SK-N-SH treated with all-trans-retinoic acid at 6 μM for 48 hours (cell line): ENCODE results near the gene LRMDA.

ENCODE experiments used
- ARNTL ChIP-seq: fragments of 450-650 bp; formaldehyde crosslinking; IDR thresholded peaks from 2 replicates; pipeline ENCODE4 v1.5.0; 2020; ENCODE audit warnings: low read depth, mild to moderate bottlenecking, moderate library complexity, borderline replicate concordance
- BACH2 ChIP-seq: fragments of 250-450 bp; sonication (Bioruptor Pico); IDR thresholded peaks from 2 replicates; pipeline ENCODE4 v1.9.0; 2021; ENCODE audit warnings: mild to moderate bottlenecking, borderline replicate concordance
- CSDC2 ChIP-seq: fragments of 250-450 bp; sonication (Bioruptor Pico); IDR thresholded peaks from 2 replicates; pipeline ENCODE4 v1.5.0; 2020; ENCODE audit warnings: mild to moderate bottlenecking, moderate library complexity
- OSR1 ChIP-seq: fragments of 250-450 bp; sonication (Bioruptor Pico); IDR thresholded peaks from 2 replicates; pipeline ENCODE4 v1.8.0; 2022; ENCODE audit warnings: moderate library complexity, mild to moderate bottlenecking, inconsistent platforms
- PPARA ChIP-seq: fragments of 250-450 bp; sonication (Bioruptor Pico); IDR thresholded peaks from 2 replicates; pipeline ENCODE4 v1.5.0; 2020; ENCODE audit warnings: mild to moderate bottlenecking, borderline replicate concordance
- RARB ChIP-seq: fragments of 250-450 bp; sonication (Bioruptor Pico); IDR thresholded peaks from 2 replicates; pipeline ENCODE4 v1.8.0; 2021; ENCODE audit warnings: mild to moderate bottlenecking, moderate library complexity
- TCF4 ChIP-seq: fragments of 250-450 bp; sonication (Bioruptor Pico); IDR thresholded peaks from 2 replicates; pipeline ENCODE4 v1.8.0; 2021; ENCODE audit warnings: mild to moderate bottlenecking, moderate library complexity, borderline replicate concordance
- TSHZ2 ChIP-seq: fragments of 250-450 bp; sonication (Bioruptor Pico); IDR thresholded peaks from 2 replicates; pipeline ENCODE4 v1.5.0; 2020; ENCODE audit warnings: mild to moderate bottlenecking, moderate library complexity
- ZFP30 ChIP-seq: fragments of 450-650 bp; formaldehyde crosslinking; IDR thresholded peaks from 2 replicates; pipeline ENCODE4 v1.5.0; 2022; ENCODE audit warnings: mild to moderate bottlenecking, moderate library complexity
- ZNF565 ChIP-seq: fragments of 450-650 bp; formaldehyde crosslinking; conservative IDR thresholded peaks from 2 replicates; pipeline ENCODE4 v1.5.0; 2020; ENCODE audit warnings: low read depth, mild to moderate bottlenecking, moderate library complexity

GRCh38 chr10:75743291-75743778 lies 311.9 kb downstream of the LRMDA start:
- no peak for TF ChIP-seq RARB
- TF ChIP-seq ZFP30 (CRISPR knock-in tag): no peak
- no peak for TF ChIP-seq OSR1
- TF ChIP-seq TCF4 (CRISPR knock-in tag): no peak
- no peak for TF ChIP-seq CSDC2 (CRISPR knock-in tag)
- no peak for TF ChIP-seq BACH2 (CRISPR knock-in tag)
- TF ChIP-seq ARNTL (CRISPR knock-in tag): no peak
- no peak for TF ChIP-seq ZNF565
- TF ChIP-seq PPARA (CRISPR knock-in tag): no peak
- TF ChIP-seq TSHZ2 (CRISPR knock-in tag): no peak
